Subcutaneous abdominal adipose tissue (tissue), 5 donors: ENCODE measurements around the gene ANHX.
A peak's percentile ranks its signal among the peaks of the same experiment; 100 is the strongest.

Experiments used
- H3K27ac ChIP-seq: one replicate; pipeline ENCODE4 v1.7.0; 2013; ENCODE audit warnings: low read depth, mild to moderate bottlenecking, inconsistent platforms, low read length, moderate library complexity
- H3K27me3 ChIP-seq, 5 donors: one replicate each; pipeline ENCODE4 v1.7.0; 2013; ENCODE audit warnings: low read length in 5 of 5, inconsistent platforms in 1 of 5; ENCODE audit not compliant: control insufficient read depth in 5 of 5, insufficient read depth in 4 of 5
- H3K36me3 ChIP-seq, 5 donors: one replicate each; pipeline ENCODE4 v1.7.0; 2013; ENCODE audit warnings: low read length in 5 of 5; ENCODE audit not compliant: control insufficient read depth in 5 of 5, insufficient read depth in 5 of 5
- H3K4me1 ChIP-seq, 5 donors: one replicate each; pipeline ENCODE4 v1.7.0; 2013; ENCODE audit warnings: low read length in 5 of 5, mild to moderate bottlenecking in 3 of 5, moderate library complexity in 1 of 5; ENCODE audit not compliant: control insufficient read depth in 5 of 5, insufficient read depth in 5 of 5
- H3K4me3 ChIP-seq, 5 donors: one replicate each; pipeline ENCODE4 v1.7.0; 2013; ENCODE audit warnings: low read length in 5 of 5, low read depth in 1 of 5
- H3K9ac ChIP-seq, 5 donors: one replicate each; pipeline ENCODE4 v1.7.0; 2013; ENCODE audit warnings: low read length in 5 of 5, mild to moderate bottlenecking in 4 of 5, moderate library complexity in 3 of 5
- H3K9me3 ChIP-seq, 5 donors: one replicate each; pipeline ENCODE4 v1.7.0; 2013; ENCODE audit warnings: low read length in 5 of 5; ENCODE audit not compliant: control insufficient read depth in 5 of 5
- donor health status: healthy.
- donor health status: healthy.
- donor health status: healthy.
- donor health status: healthy.
- donor health status: healthy.

ANHX gene

GRCh38 chr12:133174901-133175300, 60.8 kb downstream of the ANHX start:
- Histone ChIP-seq H3K4me1 (no peaks in the 10 kb centered on the region), H3K27me3 (no peaks in the 10 kb centered on the region), H3K27ac (no peak overlapping the region), H3K36me3 (no peaks in the 10 kb centered on the region), H3K9me3 (peaks cover 15 to 54% (median 39%) of the 10 kb centered on the region in 5 donors), H3K4me3 (no peak overlapping the region), H3K9ac (no peak overlapping the region)

DNA sequence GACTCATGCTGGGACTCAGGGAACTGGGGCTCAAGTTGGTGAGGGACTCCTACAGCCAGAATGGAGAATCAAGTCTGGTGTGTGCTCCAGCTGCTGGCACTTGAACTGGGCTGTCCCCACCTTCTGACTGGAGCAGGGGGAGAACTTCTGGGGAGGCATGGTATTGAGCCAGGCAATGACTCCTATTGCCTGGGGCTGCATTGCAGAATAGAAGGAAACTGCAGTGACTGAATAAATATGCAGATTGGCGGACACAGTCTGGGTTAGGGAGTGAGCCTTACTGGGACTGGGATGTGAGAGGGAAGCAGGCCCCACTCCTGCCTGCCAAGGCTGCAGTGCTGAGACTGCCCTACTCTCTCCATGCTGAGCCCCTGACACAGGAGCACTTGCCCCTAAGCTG, 63.2 kb downstream of the ANHX start:
- Histone ChIP-seq H3K4me3 (peak overlapping the region in 3 of 5 donors; percentile 6 to 40 (median 19)), H3K9me3 (peaks cover 21 to 57% (median 44%) of the 10 kb centered on the region in 5 donors), H3K27me3 (no peaks in the 10 kb centered on the region)

More for the DNA sequence above, 63.2 kb downstream of the ANHX start:
- Histone ChIP-seq H3K9ac (no peak overlapping the region), H3K36me3 (no peaks in the 10 kb centered on the region), H3K27ac (no peak overlapping the region), H3K4me1 (no peaks in the 10 kb centered on the region)
